MCF 10A (cell line): ENCODE data around the gene TMA7. TPM values are rescaled to one million over a fixed set of nuclear protein-coding genes. Genes with fewer than 3 reads are reported as not detected.
"Not testable (repeated sequence)": the region's sequence is repeated elsewhere in the genome, so short reads cannot be mapped to it uniquely, and the experiment has no call there.

Experiments
- BruUV-seq: library from RNA; stranded (reverse); fragments of 400-500 nt; replicated peaks from 2 replicates; lab custom pipeline; 2021; lab: Mats Ljungman, UMichigan
- CTCF ChIA-PET: fragments of 300-600 bp; sonication (Branson Sonifier 250); formaldehyde crosslinking; extraction: SDS; loops from one replicate; lab custom pipeline; 2021; ENCODE audit warnings: antibody characterized with exemption, inconsistent platforms; lab: Yijun Ruan, JAX
- POLR2A ChIA-PET: fragments of 300-600, 350-650 bp; sonication (Branson Sonifier 250); formaldehyde crosslinking; extraction: SDS; loops from one replicate; lab custom pipeline; 2020; ENCODE audit warnings: antibody characterized with exemption, inconsistent platforms; lab: Yijun Ruan, JAX
- DNase-seq: peaks from one replicate; pipeline ENCODE4 v3.0.0-alpha.2; 2018; ENCODE audit not compliant: unreplicated experiment
- H3K27ac Mint-ChIP-seq: one replicate; pipeline ENCODE4 v1.8.0; 2022; ENCODE audit warnings: mild to moderate bottlenecking, low read depth, mixed read lengths; ENCODE audit not compliant: unreplicated experiment
- H3K27me3 Mint-ChIP-seq: one replicate; pipeline ENCODE4 v1.8.0; 2022; ENCODE audit warnings: mixed read lengths; ENCODE audit not compliant: insufficient read depth, unreplicated experiment
- H3K36me3 Mint-ChIP-seq: one replicate; pipeline ENCODE4 v1.8.0; 2022; ENCODE audit warnings: mild to moderate bottlenecking, moderate library complexity, mixed read lengths; ENCODE audit not compliant: insufficient read depth, unreplicated experiment
- H3K4me1 Mint-ChIP-seq: one replicate; pipeline ENCODE4 v1.8.0; 2022; ENCODE audit warnings: mixed read lengths; ENCODE audit not compliant: insufficient read depth, unreplicated experiment
- H3K4me3 Mint-ChIP-seq: one replicate; pipeline ENCODE4 v1.8.0; 2022; ENCODE audit warnings: mild to moderate bottlenecking, moderate library complexity, mixed read lengths; ENCODE audit not compliant: unreplicated experiment
- H3K9me3 Mint-ChIP-seq: one replicate; pipeline ENCODE4 v1.8.0; 2022; ENCODE audit warnings: mixed read lengths; ENCODE audit not compliant: unreplicated experiment
- intact Hi-C: fragments of 100-400 bp; cut with micrococcal nuclease; formaldehyde crosslinking; loops from 2 replicates; pipeline ENCODE4 v1.14.1; 2022
- total RNA-seq: library from RNA; stranded (reverse); gene quantifications from 2 replicates; pipeline ENCODE4 v1.2.3, GENCODE V29; 2022
- TF ChIP-seq, protein P1 (sequence below): fragments of 200-600 bp; IDR thresholded peaks from one replicate; pipeline ENCODE4 v1.8.0; 2022; ENCODE audit warnings: antibody characterized with exemption, mild to moderate bottlenecking; ENCODE audit not compliant: unreplicated experiment

TMA7 gene
- total RNA-seq, 1 experiment from 2014 or later, result 356 TPM

DNA sequence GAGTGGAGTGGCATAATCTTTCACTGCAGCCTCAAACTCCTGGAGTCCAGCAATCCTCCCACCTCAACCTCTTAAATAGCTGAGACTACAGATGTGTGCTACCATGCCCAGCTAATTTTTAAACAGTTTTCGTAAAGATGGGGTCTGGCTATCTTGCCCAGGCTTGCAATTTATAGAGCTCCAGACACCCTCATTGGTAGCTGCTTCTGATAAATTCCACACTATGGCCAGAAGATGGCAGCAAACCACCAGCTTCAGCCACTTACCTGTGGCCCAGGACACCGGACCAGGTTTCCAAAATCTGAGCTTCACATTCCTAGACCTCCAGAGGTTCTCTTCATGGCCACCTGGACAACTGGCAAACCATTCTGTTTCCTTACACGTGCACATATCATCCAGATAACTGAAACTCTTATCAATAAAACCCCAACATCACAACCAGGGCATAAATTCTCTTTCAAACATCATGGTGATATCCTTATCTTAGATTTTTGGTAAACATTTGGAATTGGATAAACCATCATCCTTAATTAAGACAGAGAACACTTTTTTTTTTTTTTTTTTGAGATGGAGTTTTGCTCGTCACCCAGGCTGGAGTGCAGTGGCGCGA is 39.1 kb upstream of the TMA7 start:
- Mint-ChIP-seq H3K4me1 (peaks cover 34% of the 10 kb centered on the region), H3K36me3 (peaks cover 81% of the 10 kb centered on the region), H3K4me3 (peak overlapping the region; percentile 46), H3K27ac (peak overlapping the region; percentile 95), H3K27me3 (no peaks in the 10 kb centered on the region), H3K9me3 (no peaks in the 10 kb centered on the region)
- ChIA-PET POLR2A (interaction anchor here (0.5 to 22.1 kb wide), 20 partner anchors 8 to 958 kb away, joined by 3 to 749 read pairs (median 8); partner anchors contain the start of genes ATRIP, CCDC51, CDC25A and CELSR3), CTCF (interaction anchor here (0.5 to 22.6 kb wide), 38 partner anchors 10 to 898 kb away, joined by 3 to 647 read pairs (median 5); partner anchors contain the start of genes CCDC51, NME6, PLXNB1 and TMA7)
- peak; percentile 90 for DNase-seq
- TF ChIP-seq, protein P1, sequence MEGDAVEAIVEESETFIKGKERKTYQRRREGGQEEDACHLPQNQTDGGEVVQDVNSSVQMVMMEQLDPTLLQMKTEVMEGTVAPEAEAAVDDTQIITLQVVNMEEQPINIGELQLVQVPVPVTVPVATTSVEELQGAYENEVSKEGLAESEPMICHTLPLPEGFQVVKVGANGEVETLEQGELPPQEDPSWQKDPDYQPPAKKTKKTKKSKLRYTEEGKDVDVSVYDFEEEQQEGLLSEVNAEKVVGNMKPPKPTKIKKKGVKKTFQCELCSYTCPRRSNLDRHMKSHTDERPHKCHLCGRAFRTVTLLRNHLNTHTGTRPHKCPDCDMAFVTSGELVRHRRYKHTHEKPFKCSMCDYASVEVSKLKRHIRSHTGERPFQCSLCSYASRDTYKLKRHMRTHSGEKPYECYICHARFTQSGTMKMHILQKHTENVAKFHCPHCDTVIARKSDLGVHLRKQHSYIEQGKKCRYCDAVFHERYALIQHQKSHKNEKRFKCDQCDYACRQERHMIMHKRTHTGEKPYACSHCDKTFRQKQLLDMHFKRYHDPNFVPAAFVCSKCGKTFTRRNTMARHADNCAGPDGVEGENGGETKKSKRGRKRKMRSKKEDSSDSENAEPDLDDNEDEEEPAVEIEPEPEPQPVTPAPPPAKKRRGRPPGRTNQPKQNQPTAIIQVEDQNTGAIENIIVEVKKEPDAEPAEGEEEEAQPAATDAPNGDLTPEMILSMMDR, result peak; percentile 96
- no TSS peak for BruUV-seq
- intact Hi-C loops, result loop anchor here (1.0 to 2.0 kb wide), 2 partner anchors 35 to 128 kb away; no protein-coding TSS in a partner anchor

DNA sequence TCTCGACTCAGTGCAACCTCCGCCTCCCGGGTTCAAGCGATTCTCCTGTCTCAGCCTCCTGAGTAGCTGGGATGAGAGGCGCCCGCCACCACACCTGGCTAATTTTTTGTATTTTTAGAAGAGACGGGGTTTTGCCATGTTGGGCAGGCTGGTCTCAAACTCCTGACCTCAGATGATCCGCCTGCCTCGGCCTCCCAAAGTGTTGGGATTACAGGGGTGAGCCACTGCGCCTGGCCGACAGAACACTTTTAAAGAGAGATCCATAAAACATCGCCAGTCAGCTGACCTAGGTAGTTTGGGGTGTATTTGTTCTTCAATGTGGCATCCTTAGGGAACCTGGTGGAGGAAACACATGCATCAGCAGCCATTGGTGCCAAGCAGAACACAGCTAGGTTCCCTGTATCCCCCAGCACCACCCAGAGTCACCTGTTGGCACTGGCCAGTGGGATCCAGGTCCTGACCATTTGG is 38.6 kb upstream of the TMA7 start:
- BruUV-seq, H3K27me3 Mint-ChIP-seq, DNase-seq, H3K9me3 Mint-ChIP-seq: not testable (repeated sequence)
- H3K27ac Mint-ChIP-seq, result peak overlapping the region; percentile 95
- peak overlapping the region; percentile 46 for H3K4me3 Mint-ChIP-seq
- POLR2A ChIA-PET, result interaction anchor here (0.5 to 22.1 kb wide), 18 partner anchors 7 to 263 kb away, joined by 3 to 749 read pairs (median 8); partner anchors contain the start of genes ATRIP, CCDC51, CDC25A and CELSR3
- CTCF ChIA-PET, result interaction anchor here (0.6 to 22.6 kb wide), 26 partner anchors 9 to 211 kb away, joined by 3 to 647 read pairs (median 6); partner anchors contain the start of genes CCDC51, PLXNB1 and TMA7
- H3K36me3 Mint-ChIP-seq, result peaks cover 83% of the 10 kb centered on the region
- H3K4me1 Mint-ChIP-seq, result peaks cover 34% of the 10 kb centered on the region
- intact Hi-C loops, result loop anchor here (1.0 to 2.0 kb wide), 2 partner anchors 35 to 129 kb away; no protein-coding TSS in a partner anchor

DNA sequence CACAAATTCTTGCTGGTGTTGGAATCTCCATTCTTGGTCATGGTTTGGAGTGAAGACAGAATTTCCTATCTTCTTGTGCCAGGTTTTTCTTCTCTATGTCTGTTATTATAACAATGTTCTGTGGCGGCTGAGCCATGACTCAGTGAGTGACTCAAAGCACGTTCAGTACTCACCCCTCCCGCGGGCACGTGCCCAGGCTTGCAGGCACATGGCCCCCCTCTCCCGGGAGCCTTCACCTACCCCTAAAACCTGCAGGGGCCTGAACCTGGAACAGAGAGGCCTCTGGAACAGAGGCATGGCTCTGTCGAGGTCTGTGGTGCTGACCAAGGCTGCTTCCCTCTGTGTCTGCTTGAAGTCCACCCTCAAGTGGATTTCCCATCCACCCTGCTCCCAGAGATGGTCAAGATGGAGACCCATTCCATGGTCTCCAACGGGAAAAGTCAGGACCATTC is 37.8 kb upstream of the TMA7 start:
- Mint-ChIP-seq H3K27me3 (no peaks in the 10 kb centered on the region), H3K36me3 (peaks cover 84% of the 10 kb centered on the region), H3K4me1 (peaks cover 41% of the 10 kb centered on the region), H3K9me3 (no peaks in the 10 kb centered on the region), H3K4me3 (peak overlapping the region; percentile 50), H3K27ac (peak overlapping the region; percentile 95)
- peak; percentile 95 for DNase-seq
- no TSS peak for BruUV-seq
- ChIA-PET CTCF (interaction anchor here (0.5 to 22.6 kb wide), 6 partner anchors 16 to 193 kb away, joined by 3 to 647 read pairs (median 18); partner anchors contain the start of genes CCDC51, PLXNB1 and TMA7), POLR2A (interaction anchor here (0.6 to 22.1 kb wide), 7 partner anchors 12 to 665 kb away, joined by 3 to 749 read pairs (median 6); partner anchors contain the start of genes CCDC51, PLXNB1 and TMA7)
- intact Hi-C loops, result no loop called here
- TF ChIP-seq, protein P1, result no peak

DNA sequence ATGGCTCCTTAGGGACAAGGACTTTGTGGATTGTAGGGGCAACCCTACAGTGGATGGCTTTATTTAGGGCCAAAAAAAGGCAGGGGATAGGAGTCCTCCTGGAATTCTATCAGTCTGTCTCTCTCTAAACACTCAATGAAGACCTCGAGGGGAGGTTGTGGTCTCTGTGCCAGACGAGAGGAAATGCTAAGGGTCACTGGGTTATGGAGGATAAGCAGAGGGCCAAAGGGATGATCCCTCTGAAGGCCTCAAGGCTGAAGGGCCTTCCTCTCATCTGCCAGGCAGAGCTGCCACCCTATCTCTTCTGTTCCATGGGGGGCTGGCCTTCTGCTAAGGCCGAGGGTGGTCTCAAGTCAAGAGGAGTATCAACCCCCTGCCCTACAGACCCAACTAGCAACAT is 37.1 kb upstream of the TMA7 start:
- no TSS peak for BruUV-seq
- TF ChIP-seq, protein P1, result no peak
- H3K36me3 Mint-ChIP-seq, result peaks cover 83% of the 10 kb centered on the region
- CTCF ChIA-PET, result interaction anchor here (0.5 to 22.6 kb wide), 4 partner anchors 27 to 194 kb away, joined by 3 to 647 read pairs (median 18); partner anchors contain the start of genes CCDC51, PLXNB1 and TMA7
- POLR2A ChIA-PET, result interaction anchor here (0.6 to 22.1 kb wide), 5 partner anchors 12 to 179 kb away, joined by 3 to 749 read pairs (median 6); partner anchors contain the start of genes CCDC51, PLXNB1 and TMA7
- no peak overlapping the region for H3K4me3 Mint-ChIP-seq
- H3K9me3 Mint-ChIP-seq, result no peaks in the 10 kb centered on the region
- H3K27me3 Mint-ChIP-seq, result no peaks in the 10 kb centered on the region
- peak overlapping the region; percentile 95 for H3K27ac Mint-ChIP-seq
- intact Hi-C loops, result no loop called here
- peaks cover 35% of the 10 kb centered on the region for H3K4me1 Mint-ChIP-seq
- DNase-seq, result no peak
